Mucosa of descending colon (tissue), 3 donors: Measurements from ENCODE around the gene TPM1. TPM values are rescaled to one million over a fixed set of nuclear protein-coding genes. Genes with fewer than 3 reads are reported as not detected.
A peak's percentile ranks its signal among the peaks of the same experiment; 100 is the strongest.

ENCODE experiments used
- ATAC-seq: fragments of 200-7000 bp; cut with Tn5 transposase; one replicate; pipeline ENCODE4 v1.9.1; 2020; ENCODE audit warnings: mild to moderate bottlenecking, moderate library complexity
- DNase-seq, 3 donors: peaks; one replicate each; pipeline ENCODE4 v3.0.0-alpha.2; 2020
- H3K36me3 ChIP-seq: fragments of 200-600 bp; one replicate; pipeline ENCODE4 v1.8.0; 2021; ENCODE audit warnings: low read depth, mild to moderate bottlenecking
- H3K4me1 ChIP-seq: fragments of 200-600 bp; one replicate; pipeline ENCODE4 v1.8.0; 2021; ENCODE audit warnings: low read depth, mild to moderate bottlenecking
- H3K4me3 ChIP-seq: fragments of 200-600 bp; one replicate; pipeline ENCODE4 v1.8.0; 2021; ENCODE audit warnings: mild to moderate bottlenecking
- H3K9me3 ChIP-seq: fragments of 200-600 bp; one replicate; pipeline ENCODE4 v1.8.0; 2021; ENCODE audit warnings: mild to moderate bottlenecking
- intact Hi-C, 2 donors: fragments of 100-400 bp; cut with DNase I in 1 of 2; cut with micrococcal nuclease in 1 of 2; formaldehyde crosslinking; loops; one replicate each; pipeline versions ENCODE4 v1.11.0 to v1.11.1; 2022; cut with DNase I, micrococcal nuclease
- total RNA-seq, 3 donors: library from RNA; stranded (reverse); fragmentation: NEBNext Ultra II Directional in 2 of 3; extraction: Animal tissue kit (Norgen Biotek cat#: 25700) in 2 of 3; gene quantifications; one replicate each; pipeline versions ENCODE4 v1.2.1 to v1.2.4, GENCODE V29; 2021 to 2023
- TF ChIP-seq, protein P1 (sequence below): fragments of 200-600 bp; IDR thresholded peaks from one replicate; pipeline ENCODE4 v1.8.0; 2022; ENCODE audit warnings: antibody characterized with exemption, mild to moderate bottlenecking
- donor health status: DM: no; HTN: no; CAD: no; lungs with moderate emphysema.
- donor health status: DM: no; HTN: no; CAD: no.
- donor health status: DM: no; HTN: yes; CAD: no.

TPM1 gene
- total RNA-seq, 3 donors from 2014 or later = 613 to 1,704 (median 696) TPM

DNA sequence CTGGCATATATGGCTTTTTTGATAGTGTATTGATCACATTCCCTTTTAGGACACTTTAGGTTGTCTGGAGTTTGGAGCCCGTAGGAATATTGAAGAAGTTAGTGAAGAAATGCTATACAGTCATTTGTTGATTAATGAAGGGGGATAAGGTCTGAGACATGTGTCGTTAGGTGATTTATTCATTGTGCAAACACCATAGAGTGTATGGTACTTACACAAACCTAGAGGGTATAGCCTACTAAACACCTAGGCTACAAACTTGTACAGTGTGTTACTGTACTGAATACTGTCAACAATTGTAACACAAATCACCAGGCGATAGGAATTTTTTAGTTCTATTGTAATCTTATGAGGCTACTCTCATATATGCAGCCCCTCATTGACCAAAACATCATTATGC, 3.3 kb downstream of the TPM1 start:
- DNase-seq (no peak), ATAC-seq (no peak)

DNA sequence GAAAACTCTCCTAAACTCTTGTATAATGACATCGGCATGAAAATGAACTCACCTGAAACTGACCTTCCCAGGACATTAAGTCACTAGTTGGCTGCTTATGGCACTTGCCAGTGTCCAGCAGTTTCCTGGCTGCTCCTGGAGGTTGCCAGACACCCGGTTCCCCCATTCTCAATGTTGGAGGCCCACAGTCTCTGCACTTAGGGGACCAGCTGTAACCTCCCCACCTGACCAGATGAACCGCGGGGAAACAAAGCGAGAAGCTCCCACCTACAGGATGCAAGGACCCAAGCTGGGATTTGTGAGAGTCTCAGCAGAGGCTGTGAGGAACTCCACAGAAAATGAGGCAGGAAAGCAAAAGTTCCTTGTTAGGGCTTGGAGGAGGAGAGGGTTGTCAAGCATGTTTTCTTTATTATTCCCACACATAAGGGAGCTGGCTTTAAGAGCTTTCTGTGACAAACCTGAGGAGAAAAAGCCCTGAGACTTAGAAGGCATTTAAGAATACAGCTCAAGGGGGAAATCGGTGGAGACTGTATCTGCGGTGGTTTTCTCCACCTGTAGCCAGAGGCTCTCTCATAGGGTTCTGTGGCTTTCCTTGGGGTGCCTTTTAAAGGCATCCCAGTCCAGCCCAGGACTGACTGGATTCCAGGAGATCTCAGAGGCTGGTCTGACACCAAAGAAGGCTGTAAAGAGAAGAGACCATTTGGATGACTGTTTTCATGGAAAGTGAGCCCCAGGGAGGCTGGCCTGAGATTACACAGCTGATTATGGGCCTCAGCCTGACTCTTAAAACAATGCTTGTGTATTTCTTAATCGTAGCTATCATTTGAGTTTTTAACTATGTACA, 4.6 kb downstream of the TPM1 start:
- no peaks in the 10 kb centered on the region for H3K9me3 ChIP-seq
- H3K4me1 ChIP-seq = peaks cover 38% of the 10 kb centered on the region
- H3K4me3 ChIP-seq = no peak overlapping the region
- no peak for ATAC-seq
- DNase-seq = no peak
- TF ChIP-seq, protein P1, sequence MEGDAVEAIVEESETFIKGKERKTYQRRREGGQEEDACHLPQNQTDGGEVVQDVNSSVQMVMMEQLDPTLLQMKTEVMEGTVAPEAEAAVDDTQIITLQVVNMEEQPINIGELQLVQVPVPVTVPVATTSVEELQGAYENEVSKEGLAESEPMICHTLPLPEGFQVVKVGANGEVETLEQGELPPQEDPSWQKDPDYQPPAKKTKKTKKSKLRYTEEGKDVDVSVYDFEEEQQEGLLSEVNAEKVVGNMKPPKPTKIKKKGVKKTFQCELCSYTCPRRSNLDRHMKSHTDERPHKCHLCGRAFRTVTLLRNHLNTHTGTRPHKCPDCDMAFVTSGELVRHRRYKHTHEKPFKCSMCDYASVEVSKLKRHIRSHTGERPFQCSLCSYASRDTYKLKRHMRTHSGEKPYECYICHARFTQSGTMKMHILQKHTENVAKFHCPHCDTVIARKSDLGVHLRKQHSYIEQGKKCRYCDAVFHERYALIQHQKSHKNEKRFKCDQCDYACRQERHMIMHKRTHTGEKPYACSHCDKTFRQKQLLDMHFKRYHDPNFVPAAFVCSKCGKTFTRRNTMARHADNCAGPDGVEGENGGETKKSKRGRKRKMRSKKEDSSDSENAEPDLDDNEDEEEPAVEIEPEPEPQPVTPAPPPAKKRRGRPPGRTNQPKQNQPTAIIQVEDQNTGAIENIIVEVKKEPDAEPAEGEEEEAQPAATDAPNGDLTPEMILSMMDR = no peak
- no peaks in the 10 kb centered on the region for H3K36me3 ChIP-seq
- intact Hi-C loops = loop anchor here (5.0 to 10.0 kb wide), 3 partner anchors 45 to 202 kb away; no protein-coding TSS in a partner anchor

More for the DNA sequence above, 3.3 kb downstream of the TPM1 start:
- H3K9me3 ChIP-seq = no peaks in the 10 kb centered on the region
- intact Hi-C loops = loop anchor here (5.0 to 10.0 kb wide), 3 partner anchors 46 to 201 kb away; no protein-coding TSS in a partner anchor
- no peaks in the 10 kb centered on the region for H3K36me3 ChIP-seq
- TF ChIP-seq, protein P1 = no peak
- peaks cover 25% of the 10 kb centered on the region for H3K4me1 ChIP-seq
- no peak overlapping the region for H3K4me3 ChIP-seq

DNA sequence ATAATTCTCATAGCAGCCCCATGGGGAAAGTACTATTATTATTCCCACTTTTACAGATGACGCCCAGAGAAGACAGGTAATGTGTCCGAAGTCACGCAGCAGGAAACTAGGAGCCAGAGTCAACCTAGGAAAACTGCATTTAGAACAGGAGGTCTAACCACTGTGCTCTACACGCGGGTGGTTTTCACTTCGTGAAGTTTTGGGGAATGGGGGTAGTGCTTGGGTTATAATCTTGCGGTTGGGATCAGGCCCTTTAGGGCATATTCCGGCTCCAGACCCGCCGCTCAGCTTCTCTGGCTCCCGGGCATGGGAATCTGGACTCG, 5.2 kb downstream of the TPM1 start:
- Histone ChIP-seq H3K4me3 (no peak overlapping the region), H3K36me3 (no peaks in the 10 kb centered on the region), H3K9me3 (no peaks in the 10 kb centered on the region), H3K4me1 (peaks cover 44% of the 10 kb centered on the region)
- no peak for ATAC-seq
- TF ChIP-seq, protein P1 = no peak
- intact Hi-C loops = loop anchor here (5.0 to 10.0 kb wide), 3 partner anchors 45 to 203 kb away; no protein-coding TSS in a partner anchor
- no peak for DNase-seq

DNA sequence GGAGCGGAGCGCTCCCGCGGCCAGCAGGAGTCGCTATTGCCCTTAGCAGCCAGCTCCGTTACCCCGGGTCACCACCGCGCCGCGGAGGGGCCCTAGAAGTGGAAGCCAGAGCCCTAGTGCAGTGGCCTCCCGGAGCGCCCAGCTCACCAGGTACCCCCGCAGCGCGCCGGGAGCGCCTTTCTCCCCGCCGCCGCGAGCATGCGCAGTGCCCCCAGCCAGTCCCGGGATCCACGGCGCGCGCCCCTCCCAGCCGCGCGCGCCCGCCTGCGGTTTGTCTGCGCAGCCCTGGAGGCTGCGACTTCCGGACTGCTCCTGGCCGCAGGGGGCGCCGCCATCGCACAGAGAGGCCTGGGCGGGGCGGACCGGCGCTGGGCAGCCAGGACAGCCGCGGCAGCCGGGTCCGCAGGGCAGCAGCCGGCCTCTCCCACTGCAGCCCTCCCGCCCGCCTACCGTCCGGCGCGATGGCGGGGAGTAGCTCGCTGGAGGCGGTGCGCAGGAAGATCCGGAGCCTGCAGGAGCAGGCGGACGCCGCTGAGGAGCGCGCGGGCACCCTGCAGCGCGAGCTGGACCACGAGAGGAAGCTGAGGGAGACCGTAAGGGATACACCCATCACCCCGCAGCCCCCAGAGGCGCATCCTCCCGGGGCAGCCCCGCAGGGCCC, 5.7 kb downstream of the TPM1 start:
- peak overlapping the region; percentile 72 for H3K4me3 ChIP-seq
- no peaks in the 10 kb centered on the region for H3K36me3 ChIP-seq
- DNase-seq (peak; percentile 95 to 96 (median 96)), ATAC-seq (peak; percentile 79)
- H3K4me1 ChIP-seq = peaks cover 49% of the 10 kb centered on the region
- H3K9me3 ChIP-seq = no peaks in the 10 kb centered on the region
- TF ChIP-seq, protein P1 = peak; percentile 90
- intact Hi-C loops = loop anchor here (5.0 to 10.0 kb wide), 3 partner anchors 44 to 203 kb away; no protein-coding TSS in a partner anchor

DNA sequence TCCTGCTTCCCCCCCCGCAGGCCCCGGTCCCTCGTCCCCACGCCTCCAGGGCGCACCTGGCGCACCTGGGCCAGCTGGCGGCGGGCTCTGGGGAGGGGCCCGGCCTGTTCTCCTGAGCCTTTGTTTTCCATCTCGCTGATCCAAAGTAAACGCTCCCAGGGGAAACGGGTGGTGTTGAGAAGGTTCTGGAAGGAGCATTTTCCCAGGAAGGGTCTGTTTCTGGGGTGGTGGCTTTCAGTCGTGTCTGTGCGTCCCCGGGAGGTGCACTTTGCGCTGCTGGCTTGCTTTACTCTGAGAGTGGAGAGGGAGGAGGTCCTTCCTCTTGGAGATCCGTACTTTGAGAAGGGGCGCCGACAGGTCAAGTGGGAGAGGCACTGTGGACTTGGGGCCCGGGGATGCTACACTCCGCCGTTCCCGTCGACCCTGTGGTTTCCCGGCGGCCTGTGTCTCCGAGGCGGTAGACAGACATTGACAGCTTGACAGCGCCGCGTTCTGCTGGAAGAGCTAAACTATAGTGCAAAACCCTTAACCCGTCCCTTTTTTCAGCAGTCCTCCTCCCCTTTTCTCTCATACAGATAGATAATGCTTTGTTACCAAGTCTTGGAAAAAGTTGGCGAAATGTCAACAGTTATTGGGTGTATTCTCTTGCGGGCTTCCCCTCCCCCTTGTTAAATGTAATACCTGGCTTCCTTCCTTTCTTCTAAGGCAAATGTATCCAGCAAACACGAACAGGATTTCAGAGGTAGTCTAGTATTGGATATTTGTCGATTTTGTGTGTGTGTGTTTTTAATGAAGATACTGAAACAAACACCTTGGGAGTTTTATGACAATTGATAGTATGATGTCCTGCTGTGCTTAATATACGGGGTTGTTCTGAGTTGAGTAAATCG, 6.5 kb downstream of the TPM1 start:
- TF ChIP-seq, protein P1 = no peak
- DNase-seq = peak; percentile 74 to 78 (median 76)
- H3K9me3 ChIP-seq = no peaks in the 10 kb centered on the region
- peaks cover 56% of the 10 kb centered on the region for H3K4me1 ChIP-seq
- ATAC-seq = peak; percentile 46
- intact Hi-C loops = loop anchor here (5.0 to 10.0 kb wide), 3 partner anchors 43 to 204 kb away; no protein-coding TSS in a partner anchor
- H3K4me3 ChIP-seq = peak overlapping the region; percentile 72
- no peaks in the 10 kb centered on the region for H3K36me3 ChIP-seq
